GM12873 (cell line): ENCODE measurements around the gene NLGN2.

Source experiments
- CTCF ChIP-seq: IDR thresholded peaks from 2 replicates; pipeline ENCODE4 v1.5.1; 2012; ENCODE audit warnings: low read depth, mild to moderate bottlenecking, moderate library complexity, low read length, control low read depth; ENCODE audit not compliant: insufficient read depth; ENCODE audit errors: missing control alignments

NLGN2 gene

GRCh38 chr17:7394452-7395191 is 13.0 kb upstream of the NLGN2 start, which contains the start of gene PLSCR3:
PLSCR3 (minus strand) TSS chr17:7394525; CDS start chr17:7394110, 415 bp downstream.
- TF ChIP-seq CTCF = peak; percentile 65

GRCh38 chr17:7396147-7396546 is 11.5 kb upstream of the NLGN2 start:
- no peak for TF ChIP-seq CTCF

- TF ChIP-seq CTCF = no peak
Observed at GRCh38 chr17:7398612-7399011, 9.0 kb upstream of the NLGN2 start.

- TF ChIP-seq CTCF = no peak
Observed at GRCh38 chr17:7403043-7403726, 4.5 kb upstream of the NLGN2 start.

- no peak for TF ChIP-seq CTCF
Observed at GRCh38 chr17:7403727-7403976, 4.0 kb upstream of the NLGN2 start.

GRCh38 chr17:7403977-7404736 is 3.5 kb upstream of the NLGN2 start, which contains the start of gene TMEM256:
TMEM256 (minus strand) TSS chr17:7404097; CDS start chr17:7404084, 13 bp downstream.
- TF ChIP-seq CTCF = no peak

GRCh38 chr17:7404737-7405349 is 2.8 kb upstream of the NLGN2 start:
- no peak for TF ChIP-seq CTCF
